Measurements from ENCODE around the gene RPS6KA2.

DNA sequence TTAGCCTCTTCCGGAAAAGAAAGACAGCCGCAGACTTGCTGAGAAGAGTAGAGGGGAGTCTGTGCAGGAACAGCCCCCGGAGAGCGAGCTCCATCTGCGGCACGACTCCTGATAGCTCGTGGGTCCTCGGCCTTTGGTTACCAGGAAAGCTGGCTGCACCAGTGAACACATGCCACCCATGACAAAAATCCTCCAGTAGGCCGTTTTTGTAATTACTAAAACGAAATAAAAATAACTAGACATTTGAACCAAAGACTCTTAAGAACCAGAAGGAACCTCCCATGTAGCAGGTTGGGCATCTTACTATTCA, 82.8 kb downstream of the RPS6KA2 start:
- TF ChIP-seq, protein P1, sequence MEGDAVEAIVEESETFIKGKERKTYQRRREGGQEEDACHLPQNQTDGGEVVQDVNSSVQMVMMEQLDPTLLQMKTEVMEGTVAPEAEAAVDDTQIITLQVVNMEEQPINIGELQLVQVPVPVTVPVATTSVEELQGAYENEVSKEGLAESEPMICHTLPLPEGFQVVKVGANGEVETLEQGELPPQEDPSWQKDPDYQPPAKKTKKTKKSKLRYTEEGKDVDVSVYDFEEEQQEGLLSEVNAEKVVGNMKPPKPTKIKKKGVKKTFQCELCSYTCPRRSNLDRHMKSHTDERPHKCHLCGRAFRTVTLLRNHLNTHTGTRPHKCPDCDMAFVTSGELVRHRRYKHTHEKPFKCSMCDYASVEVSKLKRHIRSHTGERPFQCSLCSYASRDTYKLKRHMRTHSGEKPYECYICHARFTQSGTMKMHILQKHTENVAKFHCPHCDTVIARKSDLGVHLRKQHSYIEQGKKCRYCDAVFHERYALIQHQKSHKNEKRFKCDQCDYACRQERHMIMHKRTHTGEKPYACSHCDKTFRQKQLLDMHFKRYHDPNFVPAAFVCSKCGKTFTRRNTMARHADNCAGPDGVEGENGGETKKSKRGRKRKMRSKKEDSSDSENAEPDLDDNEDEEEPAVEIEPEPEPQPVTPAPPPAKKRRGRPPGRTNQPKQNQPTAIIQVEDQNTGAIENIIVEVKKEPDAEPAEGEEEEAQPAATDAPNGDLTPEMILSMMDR (IDR thresholded peaks at IDR 0.05), result no peak
- no peak for TF ChIP-seq EZH2 (IDR thresholded peaks at IDR 0.05; ENCODE audit: borderline replicate concordance, insufficient read depth, low read depth, low read length, poor library complexity, severe bottlenecking)

Data from B cell (primary cell).